T-helper 1 cell (primary cell): Measurements from ENCODE around the gene MANEAL.

Experiments used
- DNase-seq, 5 donors: peaks; one replicate each; pipeline ENCODE4 v3.0.0-alpha.2; 2012 to 2020

The MANEAL gene

DNA sequence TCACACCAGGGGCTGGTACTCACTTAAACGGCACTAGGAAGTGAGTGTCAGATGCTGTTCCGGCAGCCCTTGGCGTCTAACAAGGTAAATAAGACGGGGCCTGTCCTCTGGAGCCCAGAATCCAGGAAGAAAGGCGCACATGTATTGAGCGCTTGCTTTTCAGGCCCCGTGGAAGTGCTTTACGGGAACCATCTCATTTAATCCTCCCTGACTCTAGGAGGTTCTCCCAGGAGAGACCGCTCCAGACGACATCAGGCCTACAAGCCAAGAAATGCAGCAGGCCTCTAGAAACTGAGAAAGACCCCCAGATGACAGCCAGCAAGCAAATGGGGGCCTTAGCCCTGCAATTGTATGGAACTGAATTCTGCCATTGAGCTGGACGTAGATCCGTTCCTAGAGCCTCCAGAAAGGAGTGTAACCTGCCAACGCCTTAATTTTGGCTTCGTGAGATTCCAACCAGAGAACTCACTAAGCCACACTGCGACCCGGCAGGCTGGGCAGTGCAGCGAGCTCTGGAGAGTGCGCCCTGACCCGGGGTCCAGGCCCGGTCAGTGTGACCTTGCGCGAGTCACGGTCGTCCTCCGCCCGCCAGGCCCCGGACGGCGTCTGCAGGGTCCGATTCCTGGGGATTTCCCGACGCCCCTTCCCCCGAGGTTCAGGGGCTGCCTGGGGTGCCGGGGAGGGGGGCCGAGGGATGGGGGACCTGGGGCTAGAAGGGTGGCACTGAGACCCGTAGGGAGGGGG, 532 bp upstream of the MANEAL start:
- DNase-seq: no peak

DNA sequence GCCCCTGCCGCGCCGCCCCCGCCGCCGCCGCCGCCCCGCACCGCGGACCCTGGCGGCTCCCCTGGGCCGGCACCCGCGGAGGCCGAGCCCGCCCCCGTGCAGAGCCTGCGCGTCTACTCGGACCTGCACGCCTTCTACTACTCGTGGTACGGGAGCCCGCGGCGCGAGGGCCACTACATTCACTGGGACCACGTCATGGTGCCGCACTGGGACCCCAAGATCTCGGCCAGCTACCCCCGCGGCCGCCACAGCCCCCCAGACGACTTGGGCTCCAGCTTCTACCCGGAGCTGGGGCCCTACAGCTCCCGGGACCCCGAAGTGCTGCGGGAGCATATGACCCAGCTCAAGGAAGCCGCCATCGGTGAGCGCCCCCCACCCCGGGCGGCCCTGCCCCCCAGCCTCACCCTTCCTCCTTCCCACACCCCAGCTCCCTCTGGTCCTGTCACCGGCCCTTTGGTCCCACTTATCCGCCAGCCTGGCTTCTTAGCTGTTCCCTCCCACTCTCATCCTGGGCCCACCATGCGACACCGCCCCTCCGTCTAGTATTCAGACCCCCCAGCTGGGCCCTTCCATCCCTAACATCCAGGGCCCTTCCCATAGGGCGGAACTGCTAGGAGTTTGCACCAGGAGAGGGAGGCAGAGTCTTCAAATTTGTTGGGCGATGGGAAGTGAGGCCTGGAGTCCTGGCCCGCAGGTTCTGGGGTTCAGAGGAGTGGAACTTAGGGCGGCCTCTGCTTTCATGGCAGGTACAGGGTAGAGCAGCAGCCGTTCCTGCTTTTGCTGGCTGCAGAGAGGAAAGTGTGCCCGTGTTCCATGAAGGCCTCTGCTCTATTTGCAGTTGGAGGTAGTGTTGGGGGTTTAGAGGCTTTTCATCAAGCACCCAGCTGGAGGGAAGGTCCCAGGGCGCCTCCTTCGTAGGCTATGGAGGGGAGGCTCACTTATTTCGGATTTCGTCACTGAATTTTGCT, 1.0 kb downstream of the MANEAL start:
- no peak for DNase-seq

DNA sequence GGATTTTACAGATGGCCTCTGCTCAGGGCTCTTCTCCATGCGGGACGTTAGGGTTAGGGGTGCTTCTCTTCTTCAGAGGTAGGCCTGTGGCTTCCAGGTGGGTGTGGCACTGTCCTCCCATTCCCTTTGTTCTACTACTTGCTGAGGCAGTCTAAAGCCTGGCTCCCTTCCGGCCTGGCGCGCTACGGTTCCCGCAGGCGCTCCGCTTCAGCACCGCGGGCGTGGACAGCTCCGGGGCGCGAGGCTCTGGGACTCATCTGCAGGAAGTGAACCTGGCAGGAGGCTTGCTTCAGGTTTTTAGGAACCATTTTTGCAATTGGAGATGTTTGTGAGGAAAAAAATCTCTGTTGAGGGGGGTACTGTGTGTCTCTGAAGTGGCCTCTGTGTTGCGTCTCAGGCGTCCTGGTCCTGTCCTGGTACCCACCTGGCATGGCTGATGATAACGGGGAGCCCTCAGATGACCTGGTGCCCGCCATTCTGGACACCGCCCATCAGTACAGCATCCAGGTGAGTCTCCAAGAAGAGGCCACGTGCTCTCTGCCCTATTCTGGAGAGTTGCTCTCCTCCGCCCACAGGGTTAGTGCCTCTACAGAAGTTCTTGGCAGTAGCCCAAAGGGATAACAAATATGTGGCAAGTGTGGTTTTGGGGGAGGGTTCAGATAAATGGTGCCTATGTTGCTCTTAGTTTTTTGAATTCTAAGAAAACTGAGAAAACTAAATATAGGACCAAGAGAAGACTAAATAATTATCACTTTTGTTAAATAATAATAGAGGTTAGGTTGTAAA, 1.9 kb downstream of the MANEAL start:
- DNase-seq: peak in 2 of 5 donors; percentile 26 to 27

DNA sequence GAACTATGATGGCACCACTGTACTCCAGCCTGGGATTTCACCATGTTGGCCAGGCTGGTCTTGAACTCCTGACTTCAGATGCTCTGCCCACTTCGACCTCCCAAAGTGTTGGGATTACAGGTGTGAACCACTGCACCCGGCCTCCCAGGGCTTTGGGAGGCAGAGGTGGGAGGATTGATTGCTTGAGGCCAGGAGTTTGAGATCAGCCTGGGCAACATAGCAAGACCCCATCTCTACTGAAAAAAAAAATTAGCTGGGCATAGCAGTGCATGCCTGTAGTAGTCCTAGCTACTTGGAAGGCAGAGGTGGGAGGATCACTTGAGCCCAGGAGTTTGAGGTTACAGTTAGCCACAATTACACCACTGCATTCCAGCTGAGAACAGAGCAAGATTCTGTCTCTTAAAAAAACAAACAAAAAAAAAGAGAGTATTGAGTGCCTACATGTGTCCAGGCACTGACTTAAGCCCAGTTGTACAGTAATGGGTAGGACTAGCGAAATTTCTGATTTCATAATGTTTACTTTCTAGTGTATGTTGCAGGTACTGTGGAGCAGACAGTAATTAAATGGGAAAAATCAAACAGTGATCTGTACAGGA, 4.2 kb downstream of the MANEAL start:
- no peak for DNase-seq

DNA sequence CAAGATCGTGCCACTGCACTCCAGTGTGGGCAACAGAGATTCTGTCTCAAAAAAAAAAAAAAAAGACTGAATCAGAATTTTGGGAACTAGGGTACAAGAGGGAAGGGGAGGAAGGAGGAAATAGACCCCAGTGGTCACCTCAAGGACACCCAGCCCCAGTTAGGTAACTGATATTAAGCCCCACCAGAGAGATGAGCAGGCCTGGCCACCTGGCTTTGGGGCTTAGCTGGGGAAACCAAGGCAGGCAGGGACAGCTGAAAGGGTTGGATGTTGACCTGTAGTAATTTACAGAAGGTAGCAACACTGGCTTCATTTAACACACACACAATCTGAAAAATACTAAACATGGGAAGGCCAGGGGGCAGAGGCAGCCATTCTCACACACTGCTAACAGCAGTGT, 8.8 kb downstream of the MANEAL start:
- DNase-seq: no peak

DNA sequence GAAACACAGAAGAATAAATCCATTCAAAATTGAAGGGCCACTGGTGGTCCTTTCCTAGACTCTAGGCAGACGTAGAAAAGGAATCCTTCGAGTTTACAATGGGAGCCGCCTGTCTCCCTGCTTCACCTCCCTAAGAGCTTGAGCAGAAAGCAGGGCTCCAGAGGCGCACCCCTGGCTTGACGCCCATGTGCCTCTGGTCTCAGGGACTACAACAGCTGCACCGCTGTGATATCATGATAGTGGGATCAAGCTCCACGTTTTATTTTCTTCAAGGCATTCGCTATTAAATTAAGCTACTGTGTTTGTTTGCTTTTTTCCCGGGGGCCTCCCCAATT, 13.5 kb downstream of the MANEAL start:
- DNase-seq: no peak

DNA sequence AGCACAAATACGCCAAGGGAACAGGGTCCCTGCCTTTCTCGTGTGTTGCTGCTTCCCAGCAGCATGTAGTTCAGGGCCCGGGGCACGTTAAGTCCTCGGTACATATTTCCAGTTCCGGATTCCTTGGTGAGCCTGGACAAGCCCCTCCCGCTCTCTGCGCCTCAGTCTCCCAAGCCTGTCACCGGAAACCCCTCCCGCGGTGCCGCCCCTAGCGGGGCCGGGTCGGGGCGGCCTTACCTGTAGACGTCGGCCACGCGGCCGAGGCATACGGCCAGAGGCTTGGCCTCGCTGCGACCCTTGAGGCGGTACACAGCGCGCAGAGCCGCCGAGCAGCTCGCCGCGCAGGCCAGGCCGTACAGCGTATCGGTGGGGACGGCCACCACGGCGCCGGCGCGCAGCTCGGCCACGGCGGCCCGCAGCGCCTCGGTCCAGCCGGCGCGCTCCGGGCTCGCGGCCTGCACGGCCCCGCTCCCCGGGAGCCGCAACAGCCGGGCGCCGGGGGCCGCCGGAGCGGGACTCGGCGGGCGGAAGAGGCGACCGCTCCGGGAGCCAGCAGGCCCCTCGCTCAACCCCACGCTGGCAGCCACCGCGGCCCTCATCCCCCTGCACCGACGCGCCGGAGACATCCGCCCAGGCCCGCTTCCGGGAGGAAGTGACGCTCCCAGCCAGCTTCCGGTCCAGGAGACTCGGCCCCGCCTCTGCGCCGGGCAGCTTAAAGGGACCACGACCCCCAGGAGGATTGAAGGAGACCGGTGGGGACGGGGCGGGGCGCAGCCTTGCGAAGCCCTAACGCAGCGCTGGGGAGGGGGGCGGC, 14.1 kb downstream of the MANEAL start, which contains the start of the genes C1orf122 and YRDC:
TSS of gene C1orf122 (plus strand) at position 236 of the 814 bp plus-strand sequence. CDS start 615 bp downstream, outside the sequence.
TSS of gene YRDC (minus strand) at position 654 of the 814 bp plus-strand sequence. CDS start at position 626, 28 bp downstream.
- DNase-seq: peak; percentile 78 to 93 (median 87)

DNA sequence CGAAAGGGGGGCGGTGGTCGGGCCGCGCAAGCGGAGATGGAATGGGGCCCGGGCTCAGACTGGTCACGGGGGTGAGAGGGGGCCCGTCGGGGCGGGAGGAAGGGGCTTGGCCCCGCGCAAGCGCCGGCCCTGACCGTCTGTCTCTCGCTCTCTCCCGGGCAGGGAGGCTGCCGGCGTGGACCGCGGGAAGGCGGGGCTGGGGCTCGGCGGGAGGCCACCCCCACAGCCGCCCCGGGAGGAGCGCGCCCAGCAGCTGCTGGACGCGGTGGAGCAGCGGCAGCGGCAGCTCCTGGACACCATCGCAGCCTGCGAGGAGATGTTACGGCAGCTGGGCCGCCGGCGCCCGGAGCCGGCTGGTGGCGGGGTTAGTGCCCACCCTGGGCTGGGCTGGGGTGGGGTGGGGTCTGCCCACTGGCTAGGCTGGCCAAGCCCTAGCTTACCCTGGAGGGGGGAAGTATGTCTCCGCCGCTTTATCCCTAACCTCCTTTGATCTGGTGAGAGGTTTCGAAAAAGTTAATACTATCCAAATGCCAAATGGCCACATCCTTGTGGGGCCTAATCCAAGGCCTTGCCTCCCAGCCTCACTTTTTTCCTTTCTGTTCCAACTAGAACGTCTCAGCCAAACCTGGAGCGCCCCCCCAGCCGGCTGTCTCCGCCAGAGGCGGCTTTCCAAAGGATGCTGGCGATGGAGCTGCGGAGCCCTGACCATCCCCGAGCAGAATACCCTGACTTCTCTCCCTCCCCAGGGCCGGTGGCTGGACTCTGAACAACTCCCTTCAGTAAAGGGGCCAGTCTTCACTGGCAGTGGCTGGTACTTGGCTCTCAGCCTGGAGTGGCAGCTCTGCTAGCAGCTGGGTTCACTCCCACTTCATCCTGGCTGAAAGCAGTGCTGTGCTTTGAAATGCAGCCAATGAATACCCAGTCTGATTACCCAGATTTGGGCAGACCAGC, 15.0 kb downstream of the MANEAL start:
- DNase-seq: peak in 2 of 5 donors; percentile 32 to 41

DNA sequence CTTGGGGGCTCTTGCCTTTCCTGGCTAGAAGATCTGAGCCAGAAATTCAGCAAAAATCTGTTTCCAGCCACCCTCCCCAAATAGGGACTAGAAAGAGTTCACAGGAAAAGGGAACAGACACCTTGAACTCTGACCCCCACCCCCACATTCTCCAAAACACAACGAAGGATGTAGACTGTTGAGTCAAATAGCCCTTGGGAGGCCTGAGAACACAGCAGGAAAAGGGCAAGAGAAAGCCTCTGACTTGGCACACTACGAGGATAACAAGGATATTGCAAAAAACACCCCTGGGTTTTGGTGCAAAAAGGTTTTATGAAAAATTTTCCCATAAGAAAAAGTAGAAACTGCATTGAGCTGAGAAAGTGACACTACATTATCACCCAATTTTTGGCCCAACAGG, 16.3 kb downstream of the MANEAL start:
- no peak for DNase-seq

DNA sequence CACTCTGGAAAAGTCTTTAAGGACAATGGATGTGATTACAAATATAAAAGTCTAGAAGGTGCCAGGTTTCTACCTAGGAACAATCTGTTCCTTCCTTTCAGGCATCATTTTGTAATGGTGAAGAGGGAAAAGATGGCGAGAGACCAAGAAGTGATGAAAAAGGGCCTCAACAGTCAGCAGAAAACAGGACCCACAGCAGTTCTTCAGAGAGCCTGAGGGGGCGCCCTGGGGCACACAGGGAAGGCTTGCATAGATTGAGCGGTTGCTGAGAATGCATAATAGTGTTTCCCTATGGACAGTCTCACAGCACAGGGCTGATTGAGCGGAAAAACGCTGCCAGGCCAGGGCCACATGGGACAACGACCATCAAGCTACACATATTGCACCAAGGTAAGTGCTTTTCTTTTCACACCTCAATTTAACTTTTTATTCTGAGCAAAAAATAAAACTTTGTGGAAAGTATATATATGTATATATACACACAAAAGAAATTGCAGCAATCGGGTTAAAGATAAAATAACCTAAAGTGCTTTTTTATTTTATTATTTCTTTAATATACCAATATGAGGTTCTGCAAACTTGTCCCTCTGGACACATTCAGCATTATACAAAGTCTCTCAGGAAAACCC, 17.5 kb downstream of the MANEAL start:
- DNase-seq: peak in 4 of 5 donors; percentile 35 to 63 (median 52)

DNA sequence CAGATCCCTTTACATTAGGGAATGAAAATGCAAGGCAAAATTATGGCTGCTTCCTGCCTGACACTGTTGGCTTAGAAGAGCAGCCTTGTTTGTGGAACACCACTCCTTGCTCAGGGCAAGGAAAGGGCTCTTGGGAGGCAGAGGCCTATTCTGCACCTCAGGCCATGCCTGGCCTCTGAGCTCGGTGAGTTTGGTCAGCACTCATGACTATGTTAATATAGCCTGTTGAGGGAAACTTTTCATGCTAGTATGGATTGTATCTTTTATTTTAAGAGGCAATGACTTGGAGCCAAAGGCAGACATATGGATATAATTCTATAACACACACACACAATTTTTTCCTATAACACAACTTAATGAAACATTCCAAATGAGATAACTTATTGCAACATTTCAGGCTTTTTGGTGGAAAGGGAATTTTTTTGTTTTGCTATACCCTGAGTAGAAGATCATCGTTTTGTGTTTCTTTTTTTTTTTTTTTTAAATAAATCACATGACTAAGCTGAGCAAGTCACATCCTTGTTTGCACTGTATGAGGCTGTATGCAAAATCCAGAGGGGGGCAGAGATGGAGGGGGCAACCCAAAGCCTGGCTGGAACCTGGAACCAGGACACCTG, 20.0 kb downstream of the MANEAL start:
- DNase-seq: no peak

DNA sequence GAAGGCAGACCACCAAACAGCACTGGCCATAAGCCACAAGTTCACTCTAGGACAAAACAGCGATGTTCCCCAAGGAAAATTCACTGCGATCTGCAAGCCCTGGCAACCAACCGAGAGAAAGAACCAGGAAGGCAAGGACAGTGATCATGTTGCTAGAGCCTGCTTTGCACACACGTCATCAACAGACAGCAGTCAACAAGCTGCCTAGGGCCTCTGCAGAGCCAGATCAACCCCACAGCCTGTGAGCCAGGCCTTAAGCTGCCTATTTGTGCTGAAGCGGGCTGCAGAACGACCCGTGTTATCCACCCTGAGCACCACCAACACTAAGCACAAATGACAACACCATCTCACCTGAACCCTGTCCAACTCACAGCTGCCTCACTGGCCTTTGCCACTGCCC, 20.6 kb downstream of the MANEAL start:
- DNase-seq: no peak

DNA sequence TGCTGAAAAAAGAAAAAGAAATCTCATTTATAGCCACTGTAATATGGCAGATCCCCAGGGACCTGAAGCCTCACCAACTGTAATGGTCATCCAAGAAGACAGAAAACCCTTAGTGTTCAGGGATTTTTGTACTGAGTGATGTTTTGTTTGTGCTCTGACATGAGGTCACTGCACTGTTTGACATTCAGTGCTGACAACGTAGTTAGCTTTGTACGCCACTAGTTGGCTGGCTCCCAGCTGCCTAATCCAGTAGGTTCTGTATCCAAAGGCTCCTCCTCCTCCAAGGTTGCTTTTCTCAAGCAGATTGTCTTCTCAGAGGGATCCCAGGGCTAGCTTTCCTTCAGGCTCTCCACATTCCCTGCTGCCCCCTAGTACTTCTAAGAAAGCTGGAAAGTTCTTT, 23.8 kb downstream of the MANEAL start:
- no peak for DNase-seq

DNA sequence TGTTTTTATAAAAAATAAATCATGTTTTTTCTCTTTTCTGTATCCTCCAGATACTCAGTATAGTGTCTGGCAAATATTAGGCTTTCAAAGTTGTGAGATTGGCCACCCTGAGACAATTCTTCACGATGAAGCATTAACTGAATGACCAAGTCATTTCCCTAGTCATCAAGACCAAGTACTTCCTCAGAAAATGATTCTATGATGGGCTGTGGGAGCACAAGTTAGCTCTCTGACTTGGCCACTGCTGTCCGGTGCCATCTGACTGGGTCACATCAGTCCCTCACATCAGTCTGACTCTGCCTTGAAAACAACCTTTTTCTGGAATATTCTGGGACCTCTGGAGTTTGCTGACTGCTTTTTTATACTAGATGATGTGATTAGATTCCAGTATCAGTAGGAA, 27.8 kb downstream of the MANEAL start:
- no peak for DNase-seq

DNA sequence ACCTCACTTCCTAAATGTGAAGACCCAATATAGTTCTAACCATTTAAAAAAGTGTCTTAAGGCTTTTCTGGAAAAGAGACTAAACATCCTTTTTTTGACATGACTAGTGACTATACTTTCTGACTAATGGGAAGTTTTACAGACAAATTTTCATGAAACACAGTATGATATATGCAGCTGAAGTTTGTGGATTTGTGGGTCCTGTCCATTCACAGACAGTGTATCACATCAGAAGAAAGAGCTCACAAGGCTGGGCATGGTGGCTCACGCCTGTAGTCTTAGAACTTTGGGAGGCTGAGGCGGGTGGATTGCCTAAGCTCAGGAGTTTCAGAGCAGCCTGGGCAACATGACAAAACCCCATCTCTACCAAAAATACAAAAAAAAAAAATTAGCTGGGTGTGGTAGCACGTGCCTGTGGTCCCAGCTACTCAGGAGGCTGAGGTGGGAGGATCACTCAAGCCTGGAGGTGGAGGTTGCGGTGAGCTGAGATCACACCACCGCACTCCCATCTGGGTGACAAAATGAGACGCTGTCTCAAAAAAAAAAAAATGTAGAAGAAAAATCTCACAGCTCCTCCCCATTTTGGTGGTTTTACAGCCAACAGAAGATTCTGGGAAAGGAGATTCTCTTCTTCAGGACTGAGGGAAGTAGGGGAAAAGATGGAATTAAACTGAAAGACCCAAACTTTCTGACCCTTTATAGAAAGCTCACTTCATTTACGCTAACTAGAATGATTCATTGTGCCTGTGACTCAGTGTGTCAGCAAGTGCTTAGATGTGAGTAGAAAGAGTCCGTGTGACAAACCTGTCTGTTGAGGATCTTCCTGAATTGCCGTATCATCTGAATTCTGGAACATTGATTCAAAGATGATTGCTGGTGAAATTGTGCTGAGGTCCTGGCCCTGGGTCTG, 29.5 kb downstream of the MANEAL start:
- DNase-seq: peak in 1 of 5 donors; percentile 13

DNA sequence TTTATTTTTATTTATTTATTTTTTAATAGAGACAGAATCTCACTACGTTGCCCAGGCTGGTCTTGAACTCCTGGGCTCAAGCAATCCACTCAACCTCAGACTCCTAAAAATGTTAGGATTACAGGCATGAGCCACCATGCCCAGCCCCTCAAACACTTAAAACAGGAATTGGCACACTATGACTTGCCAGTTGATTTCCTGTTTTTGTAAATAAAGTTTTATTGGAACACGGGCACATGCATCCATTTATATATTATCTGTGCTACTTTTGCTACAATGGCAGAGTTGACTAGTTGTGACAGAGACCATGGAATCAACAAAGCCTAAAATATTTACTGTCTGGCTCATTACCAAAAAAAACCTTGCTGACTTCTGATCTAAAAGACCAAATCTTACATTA, 30.4 kb downstream of the MANEAL start:
- no peak for DNase-seq

DNA sequence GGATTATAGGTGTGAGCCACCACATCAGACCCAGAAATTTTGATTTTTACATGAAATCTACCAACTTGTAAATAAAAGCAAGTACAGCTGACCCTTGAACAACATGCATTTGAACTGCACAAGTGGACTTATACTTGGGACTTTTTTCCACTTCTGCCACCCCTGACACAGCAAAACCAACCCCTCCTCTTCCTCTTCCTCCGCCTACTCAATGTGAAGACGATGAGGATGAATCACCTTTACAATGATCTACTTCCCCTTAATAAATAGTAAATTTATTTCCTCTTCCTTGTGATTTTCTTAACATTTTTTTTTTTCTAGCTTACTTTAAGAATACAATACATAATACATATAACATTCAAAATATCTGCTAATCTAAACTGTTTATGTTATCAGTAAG, 31.9 kb downstream of the MANEAL start:
- no peak for DNase-seq

DNA sequence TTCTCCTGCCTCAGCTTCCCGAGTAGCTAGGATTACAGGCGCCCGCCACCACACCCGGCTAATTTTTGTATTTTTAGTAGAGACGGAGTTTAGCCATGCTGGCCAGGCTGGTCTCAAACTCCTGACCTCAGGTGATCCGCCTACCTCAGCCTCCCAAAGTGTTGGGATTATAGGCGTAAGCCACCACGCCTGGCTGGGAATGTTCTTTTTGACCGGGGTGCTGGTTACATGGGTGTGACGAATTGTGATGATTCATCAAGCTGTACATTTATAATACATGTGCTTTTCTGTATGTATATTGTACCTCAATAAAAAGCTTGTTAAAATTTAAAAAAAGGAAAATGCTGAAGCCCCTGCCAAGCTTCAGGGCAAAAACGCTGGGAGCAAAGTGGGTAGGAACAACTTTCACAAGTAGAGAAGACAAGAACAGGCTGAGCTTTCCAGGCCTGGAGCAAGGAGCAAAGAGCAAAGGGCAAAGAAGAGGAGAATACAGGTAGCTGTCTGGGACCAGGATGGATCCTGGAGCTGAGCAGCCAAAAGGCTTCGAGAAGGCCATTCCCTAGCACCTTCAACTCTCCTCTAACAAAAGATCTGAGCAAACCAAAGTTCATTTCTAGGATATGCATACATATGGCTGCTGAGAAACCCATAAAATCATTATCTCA, 34.9 kb downstream of the MANEAL start:
- no peak for DNase-seq
